Measurements from ENCODE around the gene CD46.

DNA sequence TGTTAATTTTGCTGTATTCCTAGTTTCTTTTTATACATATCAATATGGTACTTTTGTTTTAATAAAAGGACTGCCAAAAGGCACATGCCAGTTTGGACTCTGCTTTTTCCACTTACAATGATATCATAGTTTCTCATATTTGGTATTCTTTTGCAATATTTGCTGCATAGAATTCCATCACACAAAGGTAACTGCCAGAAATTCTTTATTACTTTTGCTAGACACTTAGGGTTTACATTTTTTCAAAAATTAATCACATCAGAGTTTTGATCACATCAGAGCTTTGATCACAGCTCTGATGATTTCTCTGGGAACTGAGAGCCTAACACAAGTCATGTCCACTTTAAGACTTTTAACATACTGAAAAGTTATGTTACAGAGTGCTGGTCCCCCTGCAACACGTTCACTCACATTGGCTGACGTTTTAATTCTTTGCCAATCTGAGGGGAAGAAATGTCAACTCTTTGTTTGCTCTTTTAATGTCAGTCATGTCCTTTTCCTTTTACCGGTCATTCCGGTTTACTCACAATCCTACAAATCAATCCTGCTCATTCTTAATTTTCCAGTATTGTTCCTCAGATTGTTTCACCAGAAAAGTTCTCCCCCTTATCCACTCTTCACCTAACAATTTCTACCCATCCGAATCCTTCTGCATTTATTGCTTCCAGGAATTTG is 1.1 kb upstream of the CD46 start:
- TF ChIP-seq, protein P1, sequence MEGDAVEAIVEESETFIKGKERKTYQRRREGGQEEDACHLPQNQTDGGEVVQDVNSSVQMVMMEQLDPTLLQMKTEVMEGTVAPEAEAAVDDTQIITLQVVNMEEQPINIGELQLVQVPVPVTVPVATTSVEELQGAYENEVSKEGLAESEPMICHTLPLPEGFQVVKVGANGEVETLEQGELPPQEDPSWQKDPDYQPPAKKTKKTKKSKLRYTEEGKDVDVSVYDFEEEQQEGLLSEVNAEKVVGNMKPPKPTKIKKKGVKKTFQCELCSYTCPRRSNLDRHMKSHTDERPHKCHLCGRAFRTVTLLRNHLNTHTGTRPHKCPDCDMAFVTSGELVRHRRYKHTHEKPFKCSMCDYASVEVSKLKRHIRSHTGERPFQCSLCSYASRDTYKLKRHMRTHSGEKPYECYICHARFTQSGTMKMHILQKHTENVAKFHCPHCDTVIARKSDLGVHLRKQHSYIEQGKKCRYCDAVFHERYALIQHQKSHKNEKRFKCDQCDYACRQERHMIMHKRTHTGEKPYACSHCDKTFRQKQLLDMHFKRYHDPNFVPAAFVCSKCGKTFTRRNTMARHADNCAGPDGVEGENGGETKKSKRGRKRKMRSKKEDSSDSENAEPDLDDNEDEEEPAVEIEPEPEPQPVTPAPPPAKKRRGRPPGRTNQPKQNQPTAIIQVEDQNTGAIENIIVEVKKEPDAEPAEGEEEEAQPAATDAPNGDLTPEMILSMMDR (IDR thresholded peaks at IDR 0.05 in 8 of 11, conservative IDR thresholded peaks at IDR 0.05 in 3 of 11): no peak
- TF ChIP-seq POLR2A (IDR thresholded peaks at IDR 0.05): no peak
